IPS-18a (cell line): Measurements from ENCODE around the gene AK4.
"Not testable (repeated sequence)": the region's sequence is repeated elsewhere in the genome, so short reads cannot be mapped to it uniquely, and the experiment has no call there.

Source experiments
- H3K27ac ChIP-seq: one replicate; pipeline ENCODE4 v1.5.1; 2013; ENCODE audit warnings: low read length
- H3K27me3 ChIP-seq: one replicate; pipeline ENCODE4 v1.6.1; 2013; ENCODE audit warnings: mild to moderate bottlenecking, low read length; ENCODE audit not compliant: control insufficient read depth, insufficient read depth
- H3K36me3 ChIP-seq: one replicate; pipeline ENCODE4 v1.6.1; 2013; ENCODE audit warnings: low read depth, low read length; ENCODE audit not compliant: control insufficient read depth
- H3K4me1 ChIP-seq: one replicate; pipeline ENCODE4 v1.6.1; 2013; ENCODE audit warnings: low read depth, low read length; ENCODE audit not compliant: control insufficient read depth
- H3K4me3 ChIP-seq: one replicate; pipeline ENCODE4 v1.5.1; 2013; ENCODE audit warnings: low read length
- H3K9ac ChIP-seq: one replicate; pipeline ENCODE4 v1.6.1; 2013; ENCODE audit warnings: mild to moderate bottlenecking, low read length, moderate library complexity
- H3K9me3 ChIP-seq: one replicate; pipeline ENCODE4 v1.6.1; 2013; ENCODE audit warnings: low read depth, low read length; ENCODE audit not compliant: control insufficient read depth

Gene AK4

DNA sequence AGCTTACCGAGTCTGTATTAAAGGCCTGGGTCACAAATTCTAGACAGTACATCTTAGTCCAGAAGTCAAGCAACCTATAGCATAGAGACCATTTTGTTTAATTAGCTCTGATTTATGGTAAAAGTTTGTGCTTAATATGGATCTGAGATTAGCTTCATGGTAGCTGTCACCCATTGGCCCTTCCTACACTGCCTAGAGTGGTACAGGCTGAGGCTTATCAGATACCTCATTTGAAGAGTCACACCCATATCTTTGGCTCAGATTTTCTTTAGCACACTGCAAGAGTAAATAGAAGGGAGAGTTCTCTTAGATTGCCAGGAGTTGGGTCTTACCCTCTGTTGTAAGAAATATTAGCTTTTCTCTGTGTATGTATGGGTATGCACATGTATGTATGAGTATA lies 3.6 kb downstream of the AK4 start:
- Histone ChIP-seq H3K36me3 (no peaks in the 10 kb centered on the region), H3K9me3 (no peaks in the 10 kb centered on the region), H3K4me1 (peaks cover 23% of the 10 kb centered on the region), H3K4me3 (no peak overlapping the region), H3K27ac (no peak overlapping the region), H3K27me3 (peaks cover 41% of the 10 kb centered on the region), H3K9ac (no peak overlapping the region)

DNA sequence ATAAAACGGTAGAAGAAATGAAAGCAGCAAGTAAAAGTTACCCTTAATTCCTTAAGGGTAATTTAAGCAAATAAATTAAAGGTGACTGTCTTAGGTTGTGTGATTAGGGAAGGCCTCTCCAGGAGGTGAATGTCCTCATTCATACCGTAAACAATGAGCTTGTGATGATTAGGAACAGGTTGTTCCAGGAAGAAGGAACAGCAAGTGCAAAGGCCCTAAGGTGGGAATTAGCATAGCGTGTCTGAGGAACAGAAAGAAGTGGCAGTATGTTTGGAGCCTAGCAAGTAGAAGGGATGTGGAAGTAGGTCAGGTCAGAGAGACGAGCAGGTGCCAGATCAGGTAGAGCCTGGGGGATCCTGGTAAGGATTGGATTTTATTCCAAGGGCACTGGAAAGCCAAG lies 5.6 kb downstream of the AK4 start:
- H3K4me1 ChIP-seq: peaks cover 23% of the 10 kb centered on the region

DNA sequence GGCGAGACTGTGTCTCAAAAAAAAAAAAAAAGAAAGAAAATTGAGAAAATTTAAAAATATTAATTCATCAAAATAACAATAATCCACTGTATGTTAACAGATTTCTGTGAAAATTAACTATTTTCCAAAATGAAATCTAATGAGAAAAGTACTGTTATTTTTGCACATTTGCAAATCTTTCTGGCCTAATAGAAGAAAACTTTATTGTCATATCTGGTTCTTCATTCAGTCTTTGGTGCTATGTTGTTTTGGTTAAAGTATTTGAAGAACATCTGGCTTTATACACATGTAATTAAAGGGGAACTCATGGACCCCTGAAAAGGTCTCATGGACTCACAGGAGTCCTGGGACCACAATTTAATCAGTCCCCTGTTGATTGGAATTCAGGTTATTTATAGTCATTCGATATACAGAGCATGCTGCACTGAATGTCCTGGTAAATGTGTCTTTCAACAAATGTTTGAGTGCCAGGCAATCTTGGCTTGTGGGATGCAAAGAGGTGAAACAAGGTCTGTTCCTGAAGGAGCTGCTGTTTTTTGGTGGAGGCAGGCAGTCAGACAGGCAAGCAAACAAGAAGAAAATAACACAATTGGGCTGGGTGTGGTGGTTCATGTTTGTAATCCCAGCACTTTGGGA lies 9.0 kb downstream of the AK4 start:
- H3K36me3 ChIP-seq: no peaks in the 10 kb centered on the region
- no peak overlapping the region for H3K27ac ChIP-seq
- H3K27me3 ChIP-seq: peaks cover under 1% of the 10 kb centered on the region
- no peaks in the 10 kb centered on the region for H3K9me3 ChIP-seq
- no peak overlapping the region for H3K9ac ChIP-seq
- H3K4me1 ChIP-seq: peaks cover 16% of the 10 kb centered on the region
- no peak overlapping the region for H3K4me3 ChIP-seq

More for the DNA sequence above, 5.6 kb downstream of the AK4 start:
- Histone ChIP-seq H3K9ac (no peak overlapping the region), H3K9me3 (no peaks in the 10 kb centered on the region), H3K27me3 (peaks cover 30% of the 10 kb centered on the region), H3K36me3 (no peaks in the 10 kb centered on the region), H3K27ac (no peak overlapping the region), H3K4me3 (no peak overlapping the region)

DNA sequence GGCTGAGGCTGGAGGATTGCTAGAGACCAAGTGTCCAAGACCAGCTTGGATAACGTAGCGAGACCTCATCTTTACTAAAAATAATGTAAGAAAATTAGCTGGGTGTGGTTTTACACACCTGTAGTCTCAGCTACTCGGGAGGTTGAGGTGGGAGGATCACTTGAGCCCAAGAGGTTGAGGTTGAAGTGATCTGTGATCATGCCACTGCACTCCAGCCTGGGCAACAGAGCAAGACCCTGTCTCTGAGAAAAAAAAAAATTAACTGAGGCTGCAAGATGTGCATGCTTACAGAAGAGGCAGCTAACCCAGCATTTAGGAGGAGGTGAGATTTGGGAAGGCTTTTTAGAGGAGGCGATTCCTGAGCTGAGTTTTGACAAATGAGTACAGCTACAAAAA lies 9.5 kb downstream of the AK4 start:
- peaks cover 16% of the 10 kb centered on the region for H3K4me1 ChIP-seq
- no peaks in the 10 kb centered on the region for H3K9me3 ChIP-seq
- no peak overlapping the region for H3K27ac ChIP-seq
- no peaks in the 10 kb centered on the region for H3K36me3 ChIP-seq
- H3K27me3 ChIP-seq: no peaks in the 10 kb centered on the region
- no peak overlapping the region for H3K4me3 ChIP-seq
- H3K9ac ChIP-seq: no peak overlapping the region

DNA sequence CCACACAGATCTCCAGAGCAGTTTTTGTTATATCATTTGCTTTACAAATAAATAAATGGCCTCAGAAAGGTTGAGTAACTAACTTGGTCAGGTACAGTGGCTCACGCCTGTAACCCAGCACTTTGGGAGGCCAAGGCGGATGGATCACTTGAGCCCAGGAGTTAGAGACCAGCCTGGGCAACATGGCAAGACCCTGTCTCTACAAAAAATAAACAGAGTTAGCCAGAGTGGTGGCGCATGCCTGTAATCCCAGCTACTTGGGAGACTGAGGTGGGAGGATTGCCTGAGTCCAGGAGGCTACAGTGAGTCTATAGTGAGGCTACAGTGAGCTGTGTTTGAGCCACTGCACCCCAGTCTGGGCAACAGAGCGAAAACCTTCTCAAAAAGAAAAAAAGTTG lies 11.3 kb downstream of the AK4 start:
- not testable (repeated sequence) for H3K4me3 ChIP-seq, H3K9me3 ChIP-seq, H3K27me3 ChIP-seq, H3K9ac ChIP-seq, H3K27ac ChIP-seq, H3K4me1 ChIP-seq, H3K36me3 ChIP-seq

DNA sequence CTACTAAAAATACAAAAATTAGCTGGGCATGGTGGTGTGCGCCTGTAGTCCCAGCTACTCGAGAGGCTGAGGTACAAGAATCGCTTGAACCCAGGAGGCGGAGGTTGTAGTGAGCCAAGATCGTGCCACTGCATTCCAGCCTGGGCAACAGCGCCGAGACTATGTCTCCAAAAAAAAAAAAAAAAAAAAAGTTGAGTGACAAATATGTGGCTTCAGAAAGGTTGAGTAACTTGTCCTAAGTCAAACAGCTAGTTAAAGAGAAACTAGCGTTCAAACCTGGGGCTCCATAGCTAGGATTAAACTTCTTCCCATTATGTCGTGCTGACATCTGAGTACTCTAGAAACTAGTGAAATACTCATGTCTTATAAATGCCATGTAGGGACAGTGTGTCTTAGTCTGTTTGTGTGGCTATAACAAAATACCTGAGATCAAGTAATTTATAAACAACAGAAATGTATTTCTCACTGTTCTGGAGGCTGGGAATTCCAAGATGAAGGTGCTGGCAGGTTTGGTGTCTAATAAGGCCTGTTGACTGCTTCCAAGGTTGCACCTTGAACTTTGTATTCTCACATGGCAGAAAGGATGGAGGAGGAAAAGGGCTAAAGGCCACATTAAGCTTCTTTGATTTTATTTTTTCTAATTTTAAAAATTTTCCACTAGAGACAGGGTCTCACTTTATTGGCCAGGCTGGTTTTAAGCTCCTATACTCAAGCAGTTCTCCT lies 12.0 kb downstream of the AK4 start:
- Histone ChIP-seq H3K36me3 (no peaks in the 10 kb centered on the region), H3K9me3 (no peaks in the 10 kb centered on the region), H3K27ac (no peak overlapping the region), H3K4me3 (no peak overlapping the region), H3K4me1 (peaks cover 9% of the 10 kb centered on the region), H3K27me3 (no peaks in the 10 kb centered on the region), H3K9ac (no peak overlapping the region)

DNA sequence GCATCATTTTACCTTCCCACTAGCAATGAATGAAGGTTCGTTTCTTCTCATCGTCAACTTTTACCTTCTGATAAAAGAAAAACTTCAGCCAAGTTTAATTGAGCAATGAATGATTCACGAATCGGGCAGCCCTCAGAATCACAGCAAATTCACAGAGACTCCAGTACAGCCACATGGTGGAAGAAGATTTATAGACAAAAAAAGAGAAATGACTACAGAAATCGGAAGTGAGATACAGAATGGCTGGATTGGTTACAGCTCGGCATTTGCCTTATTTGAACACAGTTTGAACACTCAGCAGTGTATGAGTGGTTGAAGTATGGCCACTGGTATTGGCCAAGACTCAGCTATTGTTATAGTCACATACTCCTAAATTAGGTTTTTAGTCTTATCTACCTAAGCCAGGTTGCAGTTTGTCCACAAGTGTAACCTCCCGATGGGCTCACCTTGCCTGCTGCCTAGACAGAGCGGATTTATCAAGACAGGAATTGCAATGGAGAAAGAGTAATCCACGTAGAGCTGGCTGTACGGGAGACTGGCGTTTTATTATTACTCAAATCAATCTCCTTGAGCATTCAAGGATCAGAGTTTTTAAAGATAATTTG lies 15.3 kb downstream of the AK4 start:
- Histone ChIP-seq H3K9me3 (no peaks in the 10 kb centered on the region), H3K4me1 (peaks cover 31% of the 10 kb centered on the region), H3K9ac (no peak overlapping the region), H3K4me3 (no peak overlapping the region), H3K27ac (no peak overlapping the region), H3K36me3 (no peaks in the 10 kb centered on the region), H3K27me3 (no peaks in the 10 kb centered on the region)

DNA sequence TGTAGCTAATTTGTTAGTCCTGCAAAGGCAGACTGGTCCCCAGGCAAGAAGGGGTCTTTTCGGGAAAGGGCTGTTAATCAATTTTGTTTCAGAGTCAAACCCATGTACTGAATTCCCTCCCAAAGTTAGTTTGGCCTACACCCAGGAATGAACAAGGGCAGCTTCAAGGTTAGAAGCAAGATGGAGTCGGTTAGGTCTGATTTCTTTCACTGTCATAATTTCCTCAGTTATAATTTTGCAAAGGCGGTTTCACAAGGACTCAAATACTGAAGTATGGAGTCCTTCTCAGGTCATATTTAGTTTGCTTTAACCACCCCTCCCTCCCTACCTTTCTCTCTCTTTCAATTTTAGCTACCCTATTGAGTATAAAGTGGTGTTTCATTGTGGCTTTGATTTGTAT lies 16.1 kb downstream of the AK4 start:
- not testable (repeated sequence) for H3K36me3 ChIP-seq, H3K9ac ChIP-seq, H3K27ac ChIP-seq, H3K4me3 ChIP-seq, H3K9me3 ChIP-seq, H3K27me3 ChIP-seq
- H3K4me1 ChIP-seq: peaks cover 35% of the 10 kb centered on the region

DNA sequence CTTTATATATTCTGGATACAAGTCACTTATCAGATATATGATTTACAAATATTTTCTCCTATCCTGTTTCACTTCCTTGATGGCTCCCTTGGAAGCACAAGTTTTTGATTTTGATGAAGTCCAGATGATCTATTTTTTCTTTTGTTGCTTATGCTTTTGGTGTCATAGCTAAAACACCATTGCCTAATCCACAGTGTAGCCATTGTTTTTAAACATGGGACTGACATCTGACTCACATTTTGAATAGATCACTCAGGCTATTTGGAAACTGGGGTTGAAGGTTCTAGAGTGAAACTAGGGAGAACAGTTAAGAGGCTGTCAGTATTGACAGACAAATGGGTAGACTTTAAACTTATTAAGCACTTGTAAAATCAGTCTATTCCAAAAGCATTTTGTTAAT lies 16.6 kb downstream of the AK4 start:
- Histone ChIP-seq H3K4me3 (no peak overlapping the region), H3K4me1 (peaks cover 37% of the 10 kb centered on the region), H3K27ac (no peak overlapping the region)

DNA sequence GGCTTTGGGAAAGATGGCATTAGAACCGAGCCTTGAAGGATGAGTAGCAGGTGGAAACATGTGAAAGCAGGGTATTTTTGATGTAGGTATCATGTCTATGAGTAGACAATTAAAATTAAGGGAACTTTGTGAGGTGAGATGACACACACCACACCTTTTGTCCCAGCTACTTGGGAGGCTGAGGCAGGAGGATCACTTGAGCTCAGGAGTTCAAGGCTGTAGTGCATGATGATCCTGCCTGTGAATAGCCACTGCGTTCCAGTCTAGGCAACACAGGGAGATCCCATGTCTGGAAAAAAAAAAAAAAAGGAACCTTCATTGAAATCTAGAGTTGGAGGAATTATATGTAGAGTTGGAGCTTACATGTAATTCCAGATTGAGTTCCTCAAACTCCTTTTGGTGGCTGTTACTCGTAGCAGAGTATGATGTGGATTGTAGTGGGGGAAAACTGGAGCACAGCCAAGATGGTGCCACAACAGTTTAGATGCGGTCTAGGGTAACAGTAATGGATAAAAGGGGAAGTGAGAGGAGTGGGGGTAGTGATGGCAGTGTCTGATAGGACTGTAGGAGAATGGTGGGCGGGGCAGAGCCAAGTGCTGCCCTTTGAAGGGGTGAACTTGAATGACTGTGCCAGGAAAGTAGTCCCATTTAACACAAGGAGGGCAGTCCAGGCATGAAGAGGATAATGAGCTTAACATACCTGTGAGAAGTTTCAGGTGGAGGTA lies 17.4 kb downstream of the AK4 start:
- Histone ChIP-seq H3K36me3 (no peaks in the 10 kb centered on the region), H3K9ac (no peak overlapping the region), H3K4me3 (no peak overlapping the region), H3K9me3 (no peaks in the 10 kb centered on the region), H3K4me1 (peaks cover 38% of the 10 kb centered on the region), H3K27me3 (no peaks in the 10 kb centered on the region), H3K27ac (no peak overlapping the region)

More for the DNA sequence above, 16.6 kb downstream of the AK4 start:
- no peaks in the 10 kb centered on the region for H3K36me3 ChIP-seq
- no peak overlapping the region for H3K9ac ChIP-seq
- H3K9me3 ChIP-seq: no peaks in the 10 kb centered on the region
- no peaks in the 10 kb centered on the region for H3K27me3 ChIP-seq

DNA sequence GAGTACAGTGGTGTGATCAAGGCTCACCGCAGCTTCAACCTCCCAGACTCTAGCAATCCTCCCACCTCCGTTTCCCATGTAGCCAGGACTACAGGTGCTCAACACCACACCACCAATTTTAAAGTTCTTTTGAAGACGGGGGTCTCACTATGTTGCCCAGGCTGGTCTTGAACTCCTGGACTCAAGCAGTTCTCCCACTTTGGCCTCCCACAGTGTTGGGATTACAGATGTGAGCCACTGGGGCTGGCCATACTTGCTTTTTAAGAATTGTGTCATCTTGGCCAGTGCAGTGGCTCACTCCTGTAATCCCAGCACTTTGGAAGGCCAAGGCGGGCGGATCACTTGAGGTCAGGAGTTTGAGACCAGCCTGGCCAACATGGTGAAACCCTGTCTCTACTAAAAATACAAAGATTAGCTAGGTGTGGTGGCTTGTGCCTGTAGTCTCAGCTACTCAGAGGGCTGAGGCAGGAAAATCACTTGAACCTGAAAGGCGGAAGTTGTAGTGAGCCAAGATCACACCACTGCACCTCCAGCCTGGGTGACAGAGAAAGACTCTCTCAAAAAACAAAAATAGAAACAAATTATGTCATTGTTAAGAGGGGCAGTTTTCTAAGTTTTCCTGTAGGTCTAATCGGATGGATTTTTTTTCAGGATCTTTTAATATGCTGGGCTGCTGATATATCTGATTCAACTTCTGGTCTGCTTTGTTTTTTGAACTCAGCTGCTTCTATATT lies 18.7 kb downstream of the AK4 start:
- H3K9ac ChIP-seq: no peak overlapping the region
- no peaks in the 10 kb centered on the region for H3K36me3 ChIP-seq

More for the DNA sequence above, 18.7 kb downstream of the AK4 start:
- peaks cover 38% of the 10 kb centered on the region for H3K4me1 ChIP-seq
- H3K27ac ChIP-seq: no peak overlapping the region
- no peaks in the 10 kb centered on the region for H3K27me3 ChIP-seq
- H3K9me3 ChIP-seq: no peaks in the 10 kb centered on the region
- H3K4me3 ChIP-seq: no peak overlapping the region
